HUDEP-2 (cell line): ENCODE results near the gene C1QTNF1.
"Not testable (repeated sequence)": the region's sequence is repeated elsewhere in the genome, so short reads cannot be mapped to it uniquely, and the experiment has no call there.

ENCODE experiments used
- DNase-seq, 76 experiments: peaks; one replicate each; lab custom pipeline; 2025; ENCODE audit not compliant: unreplicated experiment in 76 of 76; lab: John Stamatoyannopoulos, UW

The C1QTNF1 gene

DNA sequence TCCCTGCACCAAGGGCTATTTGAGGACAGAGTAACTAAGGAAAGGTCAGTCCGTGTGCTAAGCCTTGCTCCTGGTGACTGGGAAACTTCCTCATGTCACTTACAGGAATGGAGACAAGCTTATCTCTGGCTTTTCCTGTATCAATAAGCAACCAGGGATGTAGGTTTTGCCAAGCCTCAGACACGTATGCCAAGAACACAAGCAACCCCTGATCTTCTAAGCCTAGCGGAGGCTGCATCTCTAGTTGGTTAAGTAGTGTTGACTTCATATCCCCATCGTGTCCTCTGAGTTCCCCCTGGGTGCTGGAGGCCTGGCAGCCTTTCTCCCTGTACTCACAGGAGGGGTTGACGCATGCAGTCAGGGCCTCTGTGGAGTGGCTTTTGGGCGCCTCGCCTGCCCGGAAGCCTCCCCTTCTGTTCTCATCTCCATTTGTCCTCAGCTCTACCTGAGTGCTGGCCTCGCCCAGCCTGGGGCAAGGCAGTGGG lies 1.4 kb upstream of the C1QTNF1 start:
- no peak for DNase-seq

DNA sequence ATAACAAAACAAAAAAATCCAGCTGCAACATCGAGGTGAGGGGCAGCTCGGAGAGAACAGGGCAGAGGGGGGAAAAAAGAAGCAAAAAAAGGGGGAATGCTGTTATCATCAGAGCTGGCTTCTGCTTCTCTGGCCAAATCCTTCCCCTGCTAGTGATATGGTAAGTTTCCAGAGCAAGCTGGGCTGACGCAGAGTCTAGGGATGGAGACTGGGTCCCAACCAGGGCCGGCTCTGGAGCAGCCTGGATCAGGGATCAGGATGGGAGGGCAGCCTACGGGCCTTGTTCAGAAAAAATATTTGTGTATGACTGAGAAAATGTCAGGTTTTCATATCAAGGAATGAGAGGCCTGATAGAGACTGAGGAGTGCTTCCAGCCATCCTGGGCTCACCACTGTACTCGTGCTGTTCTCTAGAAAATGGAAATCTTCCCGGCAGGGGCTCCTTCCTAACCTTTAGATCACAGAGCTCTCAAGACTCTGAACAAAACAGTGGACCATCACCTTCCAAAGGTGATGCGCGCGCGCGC lies 726 bp upstream of the C1QTNF1 start:
- DNase-seq, result no peak

DNA sequence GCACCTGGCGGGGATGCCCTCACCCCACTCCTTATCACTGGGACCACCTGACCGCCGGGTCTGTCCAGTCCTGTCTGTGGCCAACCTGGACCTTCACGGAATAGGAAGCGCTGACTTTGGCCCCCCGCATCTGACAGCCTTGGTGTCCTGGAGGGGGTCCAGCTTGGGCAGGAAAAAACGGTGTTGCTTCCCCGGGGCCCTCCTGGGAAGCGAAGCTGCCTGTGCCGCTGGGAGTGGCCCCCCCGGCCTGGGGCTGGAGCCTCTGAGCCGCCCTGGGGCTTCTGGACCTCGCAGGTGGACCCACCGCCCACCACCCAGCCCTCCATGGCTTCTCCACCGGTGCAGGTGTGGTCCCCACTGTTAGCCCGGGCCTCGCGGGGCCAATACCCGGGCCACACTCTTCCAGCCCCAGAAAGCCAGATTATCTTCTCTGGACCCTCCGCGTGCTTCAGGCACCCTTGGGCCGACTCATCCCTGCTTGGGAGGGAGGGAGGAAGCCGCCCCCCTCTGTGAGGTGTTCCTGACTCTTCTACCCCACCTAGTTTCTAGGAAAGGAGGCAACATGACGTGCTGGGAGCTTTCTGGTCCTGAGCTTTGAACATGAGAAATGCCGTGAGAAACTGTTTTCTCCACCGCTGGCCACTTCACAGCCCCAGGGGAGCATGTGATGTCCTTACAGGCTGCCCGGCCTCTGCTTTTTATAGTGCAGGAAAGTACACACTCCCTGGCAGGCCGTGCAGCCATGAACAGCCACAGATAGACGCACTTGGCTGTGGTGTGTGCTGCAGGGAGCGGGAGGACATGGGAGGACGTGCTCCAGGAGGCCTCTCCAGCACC lies 1.1 kb downstream of the C1QTNF1 start:
- no peak for DNase-seq

DNA sequence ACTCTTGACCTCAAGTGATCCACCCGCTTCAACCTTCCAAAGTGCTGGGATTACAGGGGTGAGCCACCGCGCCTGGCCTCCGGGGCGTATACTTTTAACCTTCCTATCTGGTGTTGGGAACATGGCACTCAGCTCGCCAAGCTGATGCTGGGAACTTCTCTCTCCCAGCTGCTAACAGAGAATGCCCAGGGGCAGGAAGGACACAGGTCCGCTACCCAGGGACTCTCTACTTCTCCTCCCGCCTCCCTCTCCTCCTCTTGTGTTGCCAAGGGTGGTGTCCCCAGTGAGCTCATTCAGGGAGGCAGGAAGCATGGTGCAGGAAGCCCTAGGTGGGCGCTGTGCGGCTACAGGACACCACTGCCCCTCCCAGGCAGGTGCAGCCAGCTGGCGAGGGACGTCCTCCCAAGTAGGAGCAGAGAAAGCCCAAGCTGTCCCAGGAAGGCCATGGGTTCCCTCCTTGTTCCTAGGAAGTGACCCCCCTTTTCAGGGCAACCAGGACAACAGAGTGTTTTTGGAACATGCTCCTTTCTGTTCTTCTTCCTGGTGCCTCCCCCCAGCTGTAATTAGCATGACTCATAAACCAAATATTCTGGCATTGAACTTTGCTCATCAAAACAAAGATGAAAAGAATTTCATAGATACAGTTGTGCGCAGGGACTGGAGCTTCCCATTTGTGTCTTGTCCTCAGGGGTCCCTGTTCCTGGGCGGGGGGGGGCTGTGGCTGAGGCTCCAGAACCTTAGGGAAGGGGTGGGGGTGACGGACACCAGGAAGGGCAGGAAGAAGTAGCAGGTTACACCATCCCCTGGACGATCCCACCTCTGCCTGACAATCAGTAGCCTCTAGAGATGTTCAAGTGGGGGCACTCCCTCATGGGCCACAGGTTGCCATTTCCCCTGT lies 2.7 kb downstream of the C1QTNF1 start:
- DNase-seq, result no peak

DNA sequence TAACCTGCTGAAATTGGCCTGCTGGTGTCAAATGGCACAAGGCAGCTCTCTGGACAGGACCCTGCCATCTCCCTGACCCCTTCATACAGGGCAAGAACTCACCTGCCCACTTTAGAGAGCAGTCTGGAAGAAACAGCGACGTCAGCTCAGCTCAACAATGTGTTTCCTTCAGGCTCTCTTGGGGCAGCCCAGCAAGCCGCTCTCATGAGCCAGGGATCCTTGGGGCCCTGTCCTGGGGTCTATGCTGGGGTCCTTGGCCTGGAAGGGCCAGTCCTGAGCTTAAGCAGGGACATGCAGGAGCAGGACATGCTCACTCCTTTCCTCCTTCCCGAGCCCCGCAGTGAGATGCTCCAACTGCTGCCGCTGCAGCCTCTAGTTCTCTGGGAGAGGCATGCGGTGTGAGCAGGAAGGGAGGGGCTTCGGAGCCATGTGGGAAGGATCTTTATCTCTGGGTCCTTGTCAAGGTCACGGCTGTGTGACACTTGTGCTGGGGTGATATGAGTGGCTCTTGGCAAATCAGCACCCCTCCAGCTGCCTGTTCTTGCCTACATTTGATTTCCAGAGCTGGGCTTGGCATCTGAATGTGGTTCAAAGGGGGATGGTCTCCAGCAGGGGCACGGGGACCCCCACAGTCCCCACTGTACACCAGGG lies 3.4 kb downstream of the C1QTNF1 start:
- DNase-seq, result peak in 5 of 76 experiments; percentile 3 to 33 (median 11)

DNA sequence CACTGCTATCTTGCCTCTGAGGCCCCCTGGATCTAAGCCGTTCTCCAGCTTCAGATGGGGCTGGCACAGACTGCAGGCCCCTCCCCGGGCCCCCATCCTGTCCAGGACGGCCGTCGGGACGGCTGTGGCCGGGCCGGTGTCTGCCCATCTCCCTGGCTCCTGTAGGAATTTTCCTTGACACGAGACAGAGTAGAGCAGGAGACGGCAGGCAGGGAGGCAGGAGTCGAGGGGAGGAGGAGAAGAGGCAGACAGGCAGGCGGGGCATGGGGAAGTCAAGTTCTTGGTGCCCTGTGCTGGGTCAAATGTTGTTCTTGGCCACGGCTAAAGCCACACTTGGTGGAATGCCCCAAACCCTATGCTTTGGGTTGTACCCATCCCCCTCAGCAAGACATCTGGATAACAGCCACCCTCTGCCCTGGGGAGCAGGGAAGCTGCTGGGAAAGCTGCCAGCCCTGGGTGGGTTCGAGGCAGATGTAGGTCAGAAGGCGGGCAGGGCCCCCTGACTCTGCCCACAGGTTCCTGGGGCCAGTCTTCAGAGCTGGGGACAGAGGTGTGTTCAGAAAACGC lies 4.0 kb downstream of the C1QTNF1 start:
- no peak for DNase-seq

DNA sequence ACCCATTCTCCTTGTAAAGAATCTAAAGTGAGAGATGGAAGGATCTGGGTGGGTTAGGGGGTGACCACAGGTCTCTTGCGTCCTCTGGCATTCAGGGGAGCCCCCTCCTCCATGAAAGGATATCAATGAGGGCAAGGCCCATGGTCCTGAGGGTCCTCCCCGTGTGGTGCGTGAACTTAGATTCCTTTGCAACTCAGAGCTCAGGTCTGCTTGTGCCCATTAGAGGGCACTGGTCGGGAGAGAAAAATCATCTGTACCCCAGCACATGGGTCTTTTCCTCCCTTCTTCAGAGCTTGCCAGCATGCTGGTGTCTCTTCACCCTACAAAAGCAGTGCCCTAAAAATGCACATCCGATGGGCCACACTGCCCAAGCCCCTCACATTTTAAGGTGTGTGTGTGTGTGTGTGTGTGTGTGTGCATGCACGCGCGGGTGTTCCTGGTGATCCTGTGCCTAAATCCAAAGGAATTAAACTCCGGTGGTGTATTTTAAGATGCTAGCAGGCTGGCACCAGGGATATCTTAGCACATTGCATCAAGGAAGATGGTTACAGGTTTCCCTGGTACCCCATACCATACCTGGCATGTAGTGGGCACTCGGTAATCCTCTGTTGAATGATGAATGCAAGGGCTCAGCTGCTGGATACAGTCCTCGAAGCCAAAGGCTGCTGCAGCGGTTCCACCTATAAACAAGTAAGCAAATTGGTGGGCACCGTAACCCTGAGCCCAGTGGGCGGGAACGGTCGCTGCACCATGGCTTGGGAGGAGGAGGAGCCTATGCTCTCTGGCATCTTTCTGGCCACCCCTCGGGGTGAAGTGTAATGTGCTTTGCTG lies 4.7 kb downstream of the C1QTNF1 start:
- DNase-seq, result no peak

DNA sequence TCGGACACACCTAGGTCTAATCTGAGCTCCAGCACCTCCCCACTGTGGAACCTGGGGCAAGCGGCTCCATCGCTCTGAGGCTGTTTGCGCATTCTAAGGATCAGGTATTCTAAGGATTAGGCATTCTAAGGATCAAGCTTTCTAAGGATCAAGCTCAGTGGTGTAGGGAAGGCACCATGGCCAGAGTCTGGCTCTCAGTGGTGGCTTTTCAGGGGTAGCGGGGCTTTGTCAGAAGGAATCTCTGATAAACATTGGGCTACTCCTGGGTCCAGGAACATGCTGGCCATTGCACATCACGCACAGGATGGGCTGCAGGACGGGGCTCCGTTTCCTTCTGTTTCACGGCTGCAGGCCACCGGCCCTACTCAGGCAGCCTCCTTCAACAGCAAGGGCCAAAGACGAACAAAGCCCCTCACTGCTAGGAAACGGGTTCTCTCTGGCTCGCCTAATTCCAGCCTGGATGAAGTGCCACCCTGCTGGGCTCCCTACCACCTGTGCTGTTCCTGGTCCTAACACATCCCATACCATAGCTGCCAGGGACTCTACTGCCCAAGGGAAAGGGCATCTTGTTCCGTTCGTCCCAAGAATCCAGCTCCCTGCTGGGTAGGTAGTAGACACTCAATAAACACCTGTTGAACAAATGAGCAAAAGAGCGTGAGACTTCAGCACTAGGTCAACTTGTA lies 5.5 kb downstream of the C1QTNF1 start:
- DNase-seq, result no peak

DNA sequence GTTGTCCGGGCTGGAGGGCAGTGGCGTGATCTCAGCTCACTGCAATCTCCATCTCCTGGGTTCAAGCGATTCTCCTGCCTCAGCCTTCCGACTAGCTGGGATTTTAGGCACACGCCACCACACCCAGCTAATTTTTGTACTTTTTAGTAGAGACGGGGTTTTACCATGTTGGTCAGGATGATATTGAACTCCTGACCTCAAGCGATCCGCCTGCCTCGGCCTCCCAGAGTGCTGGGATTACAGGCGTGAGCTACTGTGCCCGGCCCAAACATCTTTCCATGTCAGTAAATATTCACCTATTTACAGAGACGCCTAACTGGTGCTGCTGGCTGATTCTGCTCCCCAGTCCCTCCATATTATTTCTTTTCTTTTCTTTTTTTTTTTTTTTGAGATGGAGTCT lies 6.7 kb downstream of the C1QTNF1 start:
- DNase-seq, result not testable (repeated sequence)

DNA sequence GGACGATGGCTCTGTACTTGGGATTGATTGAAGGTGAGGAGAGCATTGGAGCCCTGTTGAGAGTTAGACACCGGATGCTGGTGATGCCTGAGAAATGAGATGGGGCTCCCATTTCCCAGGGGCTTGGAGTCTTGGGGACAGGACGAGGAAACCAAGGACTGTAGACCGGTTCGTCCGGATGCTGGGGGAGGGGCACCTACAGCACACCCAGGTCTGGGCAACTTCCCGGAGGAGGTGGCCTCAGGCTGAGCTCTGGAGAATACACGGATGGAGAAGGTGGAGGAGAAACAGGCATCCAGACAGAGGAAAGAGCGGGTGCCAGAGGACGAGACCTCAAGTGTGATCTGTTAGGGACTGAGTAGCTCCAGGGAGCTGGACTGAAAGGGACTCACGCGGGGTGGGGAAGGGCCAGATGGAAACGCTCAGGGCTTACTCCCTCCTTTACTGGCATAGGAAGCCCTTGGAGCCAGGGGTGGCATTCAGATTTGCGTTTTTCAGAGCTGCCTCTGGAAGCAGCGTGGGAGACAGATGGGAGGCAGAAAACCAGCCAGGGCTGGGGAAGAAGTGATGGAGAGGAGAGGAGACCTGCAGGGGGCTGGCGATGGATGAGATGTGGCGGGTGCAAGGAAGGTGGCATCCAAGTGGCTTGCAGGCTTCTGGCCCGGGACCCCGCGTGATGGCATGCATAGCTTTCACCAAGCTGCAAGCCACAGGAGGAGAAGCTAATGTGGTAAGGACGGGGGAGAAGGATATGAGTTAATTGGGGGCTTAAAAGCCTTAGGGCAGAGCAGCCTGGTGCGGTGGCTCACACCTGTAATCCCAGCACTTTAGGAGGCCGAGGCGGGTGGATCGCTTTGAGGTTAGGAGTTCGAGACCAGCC lies 8.3 kb downstream of the C1QTNF1 start:
- DNase-seq, result no peak

DNA sequence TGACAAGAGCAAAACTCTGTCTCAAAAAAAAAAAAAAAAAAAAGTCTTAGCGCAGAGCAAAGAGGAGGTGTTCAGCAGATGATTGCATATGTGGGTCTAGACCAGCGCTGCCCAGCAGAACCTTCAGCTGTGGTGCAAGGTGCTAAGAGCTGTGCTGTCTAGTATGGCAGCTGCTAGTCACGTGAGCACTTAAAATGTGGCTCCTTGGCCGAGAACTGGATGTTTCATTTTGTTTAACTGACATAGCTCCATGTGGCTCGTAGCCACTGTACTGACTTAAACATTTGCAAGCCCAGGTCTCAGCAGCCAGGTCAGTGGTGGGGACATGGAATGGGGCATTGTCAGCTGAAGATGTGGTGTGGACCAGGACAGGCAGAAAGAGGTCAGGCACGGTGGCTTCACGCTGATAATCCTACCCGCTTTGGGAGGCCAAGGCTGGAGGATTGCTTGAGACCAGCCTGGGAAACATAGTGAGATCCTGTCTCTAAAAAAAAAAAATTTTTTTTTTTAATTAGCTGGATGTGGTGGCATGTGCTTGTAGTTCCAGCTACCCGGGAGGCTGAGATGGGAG lies 9.2 kb downstream of the C1QTNF1 start:
- no peak for DNase-seq

DNA sequence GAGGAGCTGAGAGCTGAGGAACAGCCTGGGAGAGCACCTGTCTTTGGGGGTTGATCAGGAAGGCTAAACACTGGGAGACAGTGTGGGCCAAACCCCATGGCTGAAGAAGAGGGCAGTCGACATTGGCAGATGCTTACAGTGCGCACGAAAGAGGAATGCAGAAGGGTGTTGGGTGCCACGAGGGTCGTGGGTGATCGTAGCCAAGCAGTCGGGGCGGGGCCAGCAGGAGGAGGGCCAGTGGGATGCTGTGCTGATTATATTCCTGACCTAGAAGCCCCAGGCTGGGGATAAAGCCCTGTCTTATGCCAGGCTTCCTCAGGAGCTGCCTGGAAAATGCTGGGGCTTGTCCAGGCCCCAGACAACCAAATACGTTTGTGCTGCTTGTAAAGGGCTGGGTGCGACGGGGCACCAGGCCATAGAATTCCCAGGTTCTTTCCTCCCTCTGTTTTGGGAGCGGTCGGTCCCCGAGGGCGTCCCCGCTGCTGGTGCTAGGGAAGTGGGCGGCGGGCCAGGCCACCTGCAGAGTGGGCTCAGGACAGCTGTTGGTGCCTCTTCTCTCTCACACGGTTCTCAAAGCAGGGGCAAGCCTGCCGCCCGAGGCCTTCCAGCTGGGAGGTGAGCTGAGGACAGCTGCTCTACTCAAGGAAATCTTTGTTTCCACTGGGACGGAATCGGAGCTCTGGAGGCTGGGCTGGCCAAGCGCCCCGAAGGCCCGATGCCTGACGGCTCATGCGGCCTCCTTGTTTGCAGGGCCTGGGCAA lies 10.0 kb downstream of the C1QTNF1 start:
- DNase-seq, result no peak

DNA sequence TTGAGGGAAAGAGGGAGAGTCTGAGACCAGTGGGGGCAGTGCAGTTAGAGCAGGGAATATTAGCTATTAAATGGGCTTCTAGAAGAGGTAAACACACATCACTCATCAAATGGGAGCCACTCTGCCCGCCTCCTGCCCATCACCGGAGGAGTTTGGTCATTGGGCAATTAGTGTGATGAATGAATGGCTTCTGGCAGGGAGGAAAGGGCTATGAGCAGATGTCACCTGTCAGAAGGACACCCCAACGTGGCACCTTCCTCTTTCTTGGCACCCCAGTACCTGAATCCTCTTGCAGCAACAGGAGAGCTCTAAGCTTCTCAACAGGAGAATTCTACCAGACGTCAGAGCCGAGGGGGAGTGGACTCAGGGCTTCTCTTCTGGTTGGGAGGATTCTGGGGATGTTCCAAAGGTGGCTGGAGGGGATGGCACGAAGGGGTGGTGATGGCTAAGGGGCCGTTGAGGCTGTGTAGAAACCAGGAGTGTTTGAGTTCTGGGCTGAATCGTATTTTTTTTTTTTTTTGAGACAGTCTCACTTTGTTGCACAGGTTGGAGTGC lies 11.0 kb downstream of the C1QTNF1 start:
- no peak for DNase-seq

DNA sequence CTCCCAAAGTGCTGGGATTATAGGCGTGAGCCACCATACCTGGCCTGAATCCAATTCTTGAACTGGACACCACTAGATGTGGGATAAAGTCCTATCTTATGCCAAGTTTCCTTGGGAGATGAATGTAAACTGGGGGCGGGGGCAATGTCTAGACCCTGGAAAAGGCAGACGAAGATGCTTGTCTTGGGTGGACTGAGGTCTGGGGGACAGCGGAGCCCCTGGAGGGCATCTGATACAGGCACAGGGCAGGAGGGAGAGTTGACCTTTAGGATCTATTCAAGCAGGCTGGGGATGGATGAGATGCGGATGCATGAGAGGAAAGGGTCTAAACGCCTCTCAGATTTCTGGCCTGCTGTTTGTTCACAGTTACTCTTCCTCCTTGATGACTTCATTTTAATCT lies 11.7 kb downstream of the C1QTNF1 start:
- no peak for DNase-seq

DNA sequence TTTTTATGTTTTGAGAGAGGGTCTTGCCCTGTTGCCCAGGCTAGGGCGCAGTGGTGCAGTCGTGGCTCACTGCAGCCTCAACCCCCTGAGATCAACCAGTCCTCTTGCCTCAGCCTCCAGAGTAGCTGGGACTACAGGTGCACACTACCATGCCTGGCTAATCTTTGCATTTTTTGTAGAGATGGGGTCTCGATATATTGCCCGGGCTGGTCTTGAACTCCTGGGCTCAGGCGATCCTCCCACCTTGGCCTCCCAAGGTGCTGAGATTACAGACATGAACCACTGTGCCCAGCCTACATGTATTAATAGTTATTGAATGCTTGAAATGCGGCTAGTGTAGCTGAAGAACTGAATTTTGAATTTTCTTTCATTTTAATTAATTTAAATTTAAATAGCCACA lies 12.2 kb downstream of the C1QTNF1 start:
- no peak for DNase-seq

DNA sequence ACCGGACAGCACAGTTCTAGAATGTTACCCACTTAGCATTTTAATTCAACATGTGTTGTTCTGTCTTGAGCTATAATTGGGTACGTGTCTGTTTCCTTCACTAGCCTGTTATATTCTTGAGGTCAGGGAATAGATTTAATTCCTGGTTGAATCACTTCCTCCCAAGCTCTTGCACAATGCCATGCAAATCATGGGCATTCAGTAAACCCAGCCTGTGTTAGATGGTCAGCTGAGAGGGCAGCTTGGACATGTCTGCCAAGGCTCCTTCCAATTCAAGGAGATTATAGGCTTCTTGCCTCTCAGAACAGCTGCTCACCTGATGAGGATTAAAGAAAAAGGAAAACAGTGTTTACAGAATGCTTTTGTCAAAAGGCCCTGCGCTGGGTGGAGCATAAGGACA lies 12.6 kb downstream of the C1QTNF1 start:
- DNase-seq, result no peak
